Adipocyte (in vitro differentiated cells): Measurements from ENCODE around the gene VEGFA.

ENCODE experiments used
- DNase-seq: peaks from one replicate; pipeline ENCODE4 v3.0.0-alpha.2; 2015; ENCODE audit warnings: low read depth
- H3K27me3 ChIP-seq: replicated peaks from 2 replicates; pipeline ENCODE4 v1.7.0; 2013; ENCODE audit warnings: mild to moderate bottlenecking, low read length, moderate library complexity; ENCODE audit not compliant: control insufficient read depth, insufficient read depth
- H3K36me3 ChIP-seq: 2 replicates; pipeline ENCODE4 v1.7.0; 2013; ENCODE audit warnings: low read length, mild to moderate bottlenecking, moderate library complexity; ENCODE audit not compliant: control insufficient read depth, insufficient read depth, severe bottlenecking
- H3K4me1 ChIP-seq: 2 replicates; pipeline ENCODE4 v1.7.0; 2013; ENCODE audit warnings: mild to moderate bottlenecking, low read length, moderate library complexity; ENCODE audit not compliant: control insufficient read depth, insufficient read depth
- H3K4me3 ChIP-seq: 2 replicates; pipeline ENCODE4 v1.7.0; 2013; ENCODE audit warnings: mild to moderate bottlenecking, low read length, moderate library complexity
- H3K9ac ChIP-seq: 2 replicates; pipeline ENCODE4 v1.7.0; 2013; ENCODE audit warnings: mild to moderate bottlenecking, low read length, moderate library complexity
- H3K9me3 ChIP-seq: 2 replicates; pipeline ENCODE4 v1.7.0; 2013; ENCODE audit warnings: mild to moderate bottlenecking, low read length, moderate library complexity; ENCODE audit not compliant: control insufficient read depth

The VEGFA gene

GRCh38 chr6:43768983-43769525 lies 957 bp upstream of the VEGFA start:
- no peaks in the 10 kb centered on the region for H3K36me3 ChIP-seq
- no peaks in the 10 kb centered on the region for H3K9me3 ChIP-seq
- H3K4me3 ChIP-seq, result peak overlapping the region; percentile 87
- peak; percentile 4 for DNase-seq
- peak overlapping the region; percentile 96 for H3K9ac ChIP-seq
- no peaks in the 10 kb centered on the region for H3K27me3 ChIP-seq
- peaks cover 34% of the 10 kb centered on the region for H3K4me1 ChIP-seq

DNA sequence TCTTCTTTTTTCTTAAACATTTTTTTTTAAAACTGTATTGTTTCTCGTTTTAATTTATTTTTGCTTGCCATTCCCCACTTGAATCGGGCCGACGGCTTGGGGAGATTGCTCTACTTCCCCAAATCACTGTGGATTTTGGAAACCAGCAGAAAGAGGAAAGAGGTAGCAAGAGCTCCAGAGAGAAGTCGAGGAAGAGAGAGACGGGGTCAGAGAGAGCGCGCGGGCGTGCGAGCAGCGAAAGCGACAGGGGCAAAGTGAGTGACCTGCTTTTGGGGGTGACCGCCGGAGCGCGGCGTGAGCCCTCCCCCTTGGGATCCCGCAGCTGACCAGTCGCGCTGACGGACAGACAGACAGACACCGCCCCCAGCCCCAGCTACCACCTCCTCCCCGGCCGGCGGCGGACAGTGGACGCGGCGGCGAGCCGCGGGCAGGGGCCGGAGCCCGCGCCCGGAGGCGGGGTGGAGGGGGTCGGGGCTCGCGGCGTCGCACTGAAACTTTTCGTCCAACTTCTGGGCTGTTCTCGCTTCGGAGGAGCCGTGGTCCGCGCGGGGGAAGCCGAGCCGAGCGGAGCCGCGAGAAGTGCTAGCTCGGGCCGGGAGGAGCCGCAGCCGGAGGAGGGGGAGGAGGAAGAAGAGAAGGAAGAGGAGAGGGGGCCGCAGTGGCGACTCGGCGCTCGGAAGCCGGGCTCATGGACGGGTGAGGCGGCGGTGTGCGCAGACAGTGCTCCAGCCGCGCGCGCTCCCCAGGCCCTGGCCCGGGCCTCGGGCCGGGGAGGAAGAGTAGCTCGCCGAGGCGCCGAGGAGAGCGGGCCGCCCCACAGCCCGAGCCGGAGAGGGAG lies 580 bp downstream of the VEGFA start:
- Histone ChIP-seq H3K36me3 (peaks cover 3% of the 10 kb centered on the region), H3K9me3 (no peaks in the 10 kb centered on the region), H3K4me1 (peaks cover 50% of the 10 kb centered on the region), H3K9ac (peak overlapping the region; percentile 96), H3K4me3 (peak overlapping the region; percentile 87), H3K27me3 (no peaks in the 10 kb centered on the region)
- peak; percentile 77 for DNase-seq

- Histone ChIP-seq H3K9me3 (no peaks in the 10 kb centered on the region), H3K4me1 (peaks cover 56% of the 10 kb centered on the region), H3K27me3 (no peaks in the 10 kb centered on the region), H3K9ac (peak overlapping the region; percentile 96), H3K36me3 (peaks cover 9% of the 10 kb centered on the region), H3K4me3 (peak overlapping the region; percentile 87)
- DNase-seq, result peak; percentile 74
These were observed 1.3 kb downstream of the VEGFA start for GRCh38 chr6:43771210-43771857.

GRCh38 chr6:43771858-43772680 lies 2.1 kb downstream of the VEGFA start:
- peak; percentile 85 for DNase-seq
- Histone ChIP-seq H3K4me3 (peak overlapping the region; percentile 87), H3K36me3 (peaks cover 16% of the 10 kb centered on the region), H3K27me3 (no peaks in the 10 kb centered on the region), H3K9ac (peak overlapping the region; percentile 96), H3K9me3 (no peaks in the 10 kb centered on the region), H3K4me1 (peaks cover 60% of the 10 kb centered on the region)

- peaks cover 64% of the 10 kb centered on the region for H3K4me1 ChIP-seq
- peak; percentile 54 for DNase-seq
- peak overlapping the region; percentile 96 for H3K9ac ChIP-seq
- H3K36me3 ChIP-seq, result peaks cover 22% of the 10 kb centered on the region
- H3K4me3 ChIP-seq, result peak overlapping the region; percentile 87
- H3K9me3 ChIP-seq, result no peaks in the 10 kb centered on the region
- H3K27me3 ChIP-seq, result no peaks in the 10 kb centered on the region
These were observed 2.7 kb downstream of the VEGFA start for GRCh38 chr6:43772681-43773049.

GRCh38 chr6:43773050-43773979 lies 3.3 kb downstream of the VEGFA start:
- no peaks in the 10 kb centered on the region for H3K27me3 ChIP-seq
- H3K9me3 ChIP-seq, result no peaks in the 10 kb centered on the region
- H3K4me1 ChIP-seq, result peaks cover 60% of the 10 kb centered on the region
- H3K36me3 ChIP-seq, result peaks cover 29% of the 10 kb centered on the region
- peak overlapping the region; percentile 87 for H3K4me3 ChIP-seq
- peak; percentile 77 for DNase-seq
- peak overlapping the region; percentile 96 for H3K9ac ChIP-seq

GRCh38 chr6:43773980-43774775 lies 4.2 kb downstream of the VEGFA start:
- peak overlapping the region; percentile 96 for H3K9ac ChIP-seq
- H3K4me1 ChIP-seq, result peaks cover 52% of the 10 kb centered on the region
- DNase-seq, result peak; percentile 2
- H3K36me3 ChIP-seq, result peaks cover 37% of the 10 kb centered on the region
- no peaks in the 10 kb centered on the region for H3K9me3 ChIP-seq
- H3K4me3 ChIP-seq, result peak overlapping the region; percentile 87
- H3K27me3 ChIP-seq, result no peaks in the 10 kb centered on the region

DNA sequence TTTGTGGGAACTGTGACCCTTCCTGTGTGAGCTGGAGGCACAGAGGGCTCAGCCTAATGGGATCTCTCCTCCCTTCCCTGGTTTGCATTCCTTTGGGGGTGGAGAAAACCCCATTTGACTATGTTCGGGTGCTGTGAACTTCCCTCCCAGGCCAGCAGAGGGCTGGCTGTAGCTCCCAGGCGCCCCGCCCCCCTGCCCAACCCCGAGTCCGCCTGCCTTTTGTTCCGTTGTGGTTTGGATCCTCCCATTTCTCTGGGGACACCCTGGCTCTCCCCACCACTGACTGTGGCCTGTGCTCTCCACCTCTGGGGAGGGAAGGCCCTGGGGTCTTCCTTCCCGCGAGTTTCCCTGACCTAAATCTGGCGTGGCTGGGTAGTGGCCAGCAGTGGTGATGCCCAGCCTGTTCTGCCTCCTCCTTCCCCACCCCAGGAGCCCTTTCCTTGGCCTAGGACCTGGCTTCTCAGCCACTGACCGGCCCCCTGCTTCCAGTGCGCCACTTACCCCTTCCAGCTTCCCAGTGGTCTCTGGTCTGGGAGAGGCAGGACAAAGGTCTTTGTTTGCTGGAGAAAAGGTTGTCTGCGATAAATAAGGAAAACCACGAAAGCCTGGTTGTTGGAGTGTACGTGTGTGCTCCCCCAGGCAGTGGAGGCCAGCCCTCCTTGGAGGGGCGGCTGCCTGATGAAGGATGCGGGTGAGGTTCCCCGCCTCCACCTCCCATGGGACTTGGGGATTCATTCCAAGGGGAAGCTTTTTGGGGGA lies 4.9 kb downstream of the VEGFA start:
- peak overlapping the region; percentile 96 for H3K9ac ChIP-seq
- H3K9me3 ChIP-seq, result no peaks in the 10 kb centered on the region
- peaks cover 45% of the 10 kb centered on the region for H3K36me3 ChIP-seq
- H3K4me3 ChIP-seq, result peak overlapping the region; percentile 87
- DNase-seq, result peak; percentile 94
- peaks cover 45% of the 10 kb centered on the region for H3K4me1 ChIP-seq
- no peaks in the 10 kb centered on the region for H3K27me3 ChIP-seq

DNA sequence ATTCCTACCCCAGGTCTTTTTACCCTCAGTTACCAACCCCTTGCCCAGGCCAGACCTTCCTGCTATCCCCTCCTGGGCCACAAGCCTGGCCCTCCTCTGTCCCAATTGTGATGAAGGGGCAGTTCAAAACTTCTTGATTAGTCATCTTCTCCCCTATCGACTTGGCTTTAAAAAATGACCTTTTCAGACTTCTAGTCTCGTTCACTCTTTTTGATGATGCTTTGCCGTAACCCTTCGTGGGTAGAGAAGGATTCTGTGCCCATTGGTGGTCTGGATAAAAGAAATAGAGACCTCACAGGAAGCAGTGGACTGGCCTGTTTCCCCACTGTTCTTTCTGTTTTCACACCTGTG lies 5.5 kb downstream of the VEGFA start:
- H3K9me3 ChIP-seq, result no peaks in the 10 kb centered on the region
- H3K36me3 ChIP-seq, result peaks cover 51% of the 10 kb centered on the region
- peak overlapping the region; percentile 87 for H3K4me3 ChIP-seq
- no peaks in the 10 kb centered on the region for H3K27me3 ChIP-seq
- DNase-seq, result no peak
- H3K4me1 ChIP-seq, result peaks cover 45% of the 10 kb centered on the region
- peak overlapping the region; percentile 96 for H3K9ac ChIP-seq
